Activated CD4-positive, alpha-beta T cell treated with anti-CD3 and anti-CD28 coated beads, Interleukin-2, amount 10 ng/mL, durations not matched to agents 7 days and 5 days (primary cell): ENCODE measurements around the gene TSEN54. TPM values are rescaled to one million over a fixed set of nuclear protein-coding genes. Genes with fewer than 3 reads are reported as not detected.
A peak's percentile ranks its signal among the peaks of the same experiment; 100 is the strongest.
"Not testable (repeated sequence)": the region's sequence is repeated elsewhere in the genome, so short reads cannot be mapped to it uniquely, and the experiment has no call there.

ENCODE experiments used
- CTCF ChIA-PET: fragments of 350-600 bp; sonication (Branson Sonifier 250); formaldehyde crosslinking; loops from one replicate; lab custom pipeline; 2021; ENCODE audit warnings: antibody characterized with exemption; lab: Charles Lee
- POLR2A ChIA-PET: fragments of 350-600 bp; sonication (Branson Sonifier 250); formaldehyde crosslinking; loops from one replicate; lab custom pipeline; 2021; ENCODE audit warnings: antibody characterized with exemption; lab: Charles Lee
- DNase-seq: peaks from one replicate; pipeline ENCODE4 v3.0.0-alpha.2; 2020
- H3K27ac Mint-ChIP-seq: one replicate; pipeline ENCODE4 v1.8.0; 2021; ENCODE audit warnings: mild to moderate bottlenecking, moderate library complexity, mixed read lengths
- H3K27me3 Mint-ChIP-seq: one replicate; pipeline ENCODE4 v1.8.0; 2021; ENCODE audit warnings: mixed read lengths
- H3K36me3 Mint-ChIP-seq: one replicate; pipeline ENCODE4 v1.8.0; 2021; ENCODE audit warnings: low read depth, mixed read lengths
- H3K4me1 Mint-ChIP-seq: one replicate; pipeline ENCODE4 v1.8.0; 2021; ENCODE audit warnings: mixed read lengths
- H3K4me3 Mint-ChIP-seq: one replicate; pipeline ENCODE4 v1.8.0; 2021; ENCODE audit warnings: mild to moderate bottlenecking, moderate library complexity, mixed read lengths
- H3K9me3 Mint-ChIP-seq: one replicate; pipeline ENCODE4 v1.8.0; 2021; ENCODE audit warnings: mixed read lengths
- total RNA-seq, 2 experiments: library from RNA; stranded (reverse); gene quantifications; one replicate each; pipeline ENCODE4 v1.2.3, GENCODE V29; 2021

The TSEN54 gene
- 10 to 100 TPM; 48.8 to 59.2 TPM for total RNA-seq

GRCh38 chr17:75516255-75516618 lies at the start of gene TSEN54:
Gene TSEN54 (plus strand): TSS chr17:75516528. CDS start chr17:75516561, 33 bp downstream.
- ChIA-PET CTCF (interaction anchor here (0.5 to 1.6 kb wide), 25 partner anchors 10 to 423 kb away, joined by 3 to 10 read pairs (median 3); partner anchors contain the start of genes GRB2, LLGL2, MIF4GD and TMEM94), POLR2A (interaction anchor here (1.0 to 1.1 kb wide), 2 partner anchors 60 to 327 kb away, joined by 3 read pairs; no protein-coding TSS in a partner anchor)
- Mint-ChIP-seq H3K9me3 (no peaks in the 10 kb centered on the region), H3K36me3 (peaks cover 21% of the 10 kb centered on the region), H3K27me3 (peaks cover 4% of the 10 kb centered on the region), H3K4me3 (peak within 1 kb of the TSS; percentile 84), H3K27ac (peak within 1 kb of the TSS; percentile 84), H3K4me1 (peaks cover 28% of the 10 kb centered on the region)
- peak; percentile 95 for DNase-seq

DNA sequence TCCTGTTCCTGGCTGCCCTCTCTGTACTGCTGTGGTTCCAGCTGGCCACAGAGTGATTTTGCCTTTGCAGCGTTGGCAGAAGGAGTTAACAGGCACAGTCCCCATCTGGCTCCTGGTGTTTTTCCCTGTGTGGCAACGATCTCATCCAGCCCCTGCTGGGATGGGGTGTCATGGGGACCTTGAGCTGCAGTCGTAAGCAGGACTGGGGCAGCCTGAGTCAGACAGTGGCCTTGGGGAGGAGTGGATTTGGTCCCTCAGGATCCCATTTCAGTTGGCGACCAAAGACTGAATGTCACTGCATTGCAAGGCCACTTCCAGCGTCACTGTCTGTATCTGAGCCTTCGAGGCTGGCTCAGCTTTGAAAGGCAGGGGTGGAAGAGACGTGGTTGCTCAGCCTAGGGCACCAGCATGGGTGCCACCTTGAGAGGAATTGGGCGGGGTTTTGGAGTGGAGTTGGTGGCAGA lies 48.0 kb upstream of the TSEN54 start:
- Mint-ChIP-seq H3K4me3 (no peak overlapping the region), H3K36me3 (peaks cover 13% of the 10 kb centered on the region)
- POLR2A ChIA-PET: interaction anchor here (0.6 kb wide), 1 partner anchor 65 kb away, joined by 3 read pairs; no protein-coding TSS in a partner anchor

DNA sequence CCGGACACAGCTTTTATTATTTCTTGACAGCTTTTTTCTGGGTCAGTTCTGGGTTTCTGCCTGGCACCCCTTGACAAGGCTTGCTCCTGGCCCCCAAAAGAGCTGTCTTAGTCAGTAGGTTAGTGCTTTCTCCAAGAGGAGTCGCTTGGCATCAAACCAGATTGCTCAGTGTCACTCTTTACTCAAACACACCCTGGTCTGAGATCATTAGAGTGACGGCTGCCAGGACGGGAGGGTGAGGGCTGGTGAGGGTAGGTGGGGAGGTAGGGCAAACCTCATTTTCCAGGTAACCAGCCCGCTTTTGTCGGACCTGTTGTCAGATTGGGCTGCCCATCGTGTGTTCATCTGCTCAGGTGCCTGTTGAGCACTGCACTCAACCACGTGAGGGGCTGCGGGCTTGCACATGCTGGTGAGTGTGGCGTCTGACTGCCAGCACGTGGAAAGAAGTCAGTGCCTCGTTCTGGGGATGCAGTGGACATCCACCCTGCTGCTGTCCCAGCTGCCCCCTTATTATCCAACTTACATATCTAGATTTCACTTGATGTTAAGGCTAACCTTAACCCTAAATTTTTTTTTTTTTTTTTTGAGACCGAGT lies 47.5 kb upstream of the TSEN54 start:
- H3K36me3 Mint-ChIP-seq: peaks cover 13% of the 10 kb centered on the region

More for the DNA sequence above, 48.0 kb upstream of the TSEN54 start:
- no peaks in the 10 kb centered on the region for H3K4me1 Mint-ChIP-seq
- H3K27me3 Mint-ChIP-seq: no peaks in the 10 kb centered on the region
- DNase-seq: no peak
- H3K9me3 Mint-ChIP-seq: no peaks in the 10 kb centered on the region
- H3K27ac Mint-ChIP-seq: peak overlapping the region; percentile 13
- CTCF ChIA-PET: interaction anchor here (1.0 to 1.4 kb wide), 3 partner anchors 14 to 46 kb away, joined by 3 to 9 read pairs (median 3); no protein-coding TSS in a partner anchor

DNA sequence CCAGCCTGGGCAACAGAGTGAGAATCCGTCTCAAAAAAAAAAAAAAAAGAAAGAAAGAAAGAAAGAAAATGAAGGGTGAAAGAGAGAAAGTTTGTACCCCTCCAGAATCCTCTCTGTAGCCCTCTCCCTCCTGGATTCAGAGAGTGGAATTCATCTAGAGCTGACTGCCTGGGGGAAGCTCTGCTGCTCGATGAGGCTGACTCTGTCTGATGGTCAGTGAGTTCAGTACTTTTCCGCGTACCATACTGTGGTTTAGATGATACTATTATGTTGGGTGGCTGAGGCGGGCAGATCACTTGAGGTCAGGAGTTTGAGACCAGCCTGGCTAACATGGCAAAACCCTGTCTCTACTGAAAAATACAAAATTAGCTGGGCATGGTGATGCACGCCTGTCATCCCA lies 45.1 kb upstream of the TSEN54 start:
- ChIA-PET POLR2A (no interaction called here), CTCF (interaction anchor here (0.8 to 1.3 kb wide), 2 partner anchors 9 kb away, joined by 4 to 5 read pairs; no protein-coding TSS in a partner anchor)
- peaks cover 11% of the 10 kb centered on the region for H3K36me3 Mint-ChIP-seq
- no peak overlapping the region for H3K4me3 Mint-ChIP-seq
- no peaks in the 10 kb centered on the region for H3K4me1 Mint-ChIP-seq
- no peaks in the 10 kb centered on the region for H3K27me3 Mint-ChIP-seq
- no peak overlapping the region for H3K27ac Mint-ChIP-seq
- DNase-seq: no peak
- no peaks in the 10 kb centered on the region for H3K9me3 Mint-ChIP-seq

More for the DNA sequence above, 47.5 kb upstream of the TSEN54 start:
- H3K4me3 Mint-ChIP-seq: no peak overlapping the region
- H3K27me3 Mint-ChIP-seq: no peaks in the 10 kb centered on the region
- H3K9me3 Mint-ChIP-seq: no peaks in the 10 kb centered on the region
- POLR2A ChIA-PET: interaction anchor here (0.6 kb wide), 1 partner anchor 896 kb away, joined by 4 read pairs; no protein-coding TSS in a partner anchor
- CTCF ChIA-PET: interaction anchor here (1.0 to 1.4 kb wide), 2 partner anchors 14 to 46 kb away, joined by 3 to 9 read pairs; no protein-coding TSS in a partner anchor
- DNase-seq: no peak
- H3K4me1 Mint-ChIP-seq: no peaks in the 10 kb centered on the region
- H3K27ac Mint-ChIP-seq: no peak overlapping the region

DNA sequence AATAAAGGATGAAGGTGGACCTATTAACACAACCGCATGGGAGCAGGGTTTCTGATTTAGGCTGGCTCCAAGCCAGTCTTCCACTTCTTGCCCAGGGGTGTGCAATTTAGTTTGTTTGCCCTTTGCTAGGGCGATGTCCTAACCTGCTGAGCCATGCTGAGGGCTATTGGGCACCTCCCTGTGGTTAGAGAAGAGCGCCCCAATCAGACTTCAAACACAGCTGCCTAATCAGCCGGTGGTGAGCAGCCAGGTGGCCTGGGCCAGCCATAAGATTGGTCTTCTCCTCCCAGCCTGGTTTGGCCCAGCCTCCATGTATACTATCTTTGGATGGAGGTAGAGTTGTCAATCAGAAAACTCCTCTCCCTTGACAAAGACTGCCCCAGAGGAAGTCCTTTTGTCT lies 44.2 kb upstream of the TSEN54 start:
- H3K27me3 Mint-ChIP-seq: no peaks in the 10 kb centered on the region
- ChIA-PET CTCF (interaction anchor here (0.6 to 1.3 kb wide), 4 partner anchors 8 to 523 kb away, joined by 3 to 5 read pairs (median 4); no protein-coding TSS in a partner anchor), POLR2A (no interaction called here)
- H3K4me3 Mint-ChIP-seq: no peak overlapping the region
- no peaks in the 10 kb centered on the region for H3K9me3 Mint-ChIP-seq
- peaks cover 13% of the 10 kb centered on the region for H3K36me3 Mint-ChIP-seq
- peak overlapping the region; percentile 15 for H3K27ac Mint-ChIP-seq
- no peak for DNase-seq
- no peaks in the 10 kb centered on the region for H3K4me1 Mint-ChIP-seq

DNA sequence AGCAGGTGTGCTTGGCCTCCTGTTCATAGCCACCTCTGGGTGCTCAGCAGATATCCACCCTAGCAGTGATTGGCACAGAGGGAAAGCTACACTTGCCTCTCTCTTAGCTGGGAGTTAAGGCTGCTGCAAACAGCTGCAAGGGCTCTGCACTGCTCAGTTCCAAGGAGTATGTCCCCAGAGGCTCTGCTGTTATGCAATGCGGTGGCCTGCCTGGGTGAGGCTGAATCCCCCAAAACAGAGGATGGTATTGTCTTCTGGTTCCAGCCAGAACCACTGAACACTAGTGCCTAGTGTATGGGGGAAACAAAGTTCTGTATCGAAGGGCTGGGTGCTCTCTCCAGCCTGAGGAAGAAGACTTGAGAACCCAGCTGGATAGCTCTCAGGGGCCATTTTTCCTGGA lies 43.1 kb upstream of the TSEN54 start:
- Mint-ChIP-seq H3K4me3 (no peak overlapping the region), H3K9me3 (no peaks in the 10 kb centered on the region), H3K27me3 (no peaks in the 10 kb centered on the region), H3K4me1 (no peaks in the 10 kb centered on the region), H3K36me3 (peaks cover 12% of the 10 kb centered on the region), H3K27ac (no peak overlapping the region)
- ChIA-PET CTCF (interaction anchor here (0.9 to 1.6 kb wide), 5 partner anchors 15 to 280 kb away, joined by 3 to 4 read pairs (median 3); partner anchors contain the start of genes MIF4GD, SMIM5 and TMEM94), POLR2A (no interaction called here)
- DNase-seq: no peak

GRCh38 chr17:75474736-75475135 lies 41.6 kb upstream of the TSEN54 start:
- no peak for DNase-seq
- ChIA-PET CTCF (interaction anchor here (1.3 to 1.6 kb wide), 2 partner anchors 22 to 158 kb away, joined by 3 to 4 read pairs; partner anchors contain the start of gene SMIM5), POLR2A (no interaction called here)
- Mint-ChIP-seq H3K27me3 (no peaks in the 10 kb centered on the region), H3K27ac (no peak overlapping the region), H3K36me3 (peaks cover 12% of the 10 kb centered on the region), H3K4me1 (no peaks in the 10 kb centered on the region), H3K9me3 (no peaks in the 10 kb centered on the region), H3K4me3 (no peak overlapping the region)

DNA sequence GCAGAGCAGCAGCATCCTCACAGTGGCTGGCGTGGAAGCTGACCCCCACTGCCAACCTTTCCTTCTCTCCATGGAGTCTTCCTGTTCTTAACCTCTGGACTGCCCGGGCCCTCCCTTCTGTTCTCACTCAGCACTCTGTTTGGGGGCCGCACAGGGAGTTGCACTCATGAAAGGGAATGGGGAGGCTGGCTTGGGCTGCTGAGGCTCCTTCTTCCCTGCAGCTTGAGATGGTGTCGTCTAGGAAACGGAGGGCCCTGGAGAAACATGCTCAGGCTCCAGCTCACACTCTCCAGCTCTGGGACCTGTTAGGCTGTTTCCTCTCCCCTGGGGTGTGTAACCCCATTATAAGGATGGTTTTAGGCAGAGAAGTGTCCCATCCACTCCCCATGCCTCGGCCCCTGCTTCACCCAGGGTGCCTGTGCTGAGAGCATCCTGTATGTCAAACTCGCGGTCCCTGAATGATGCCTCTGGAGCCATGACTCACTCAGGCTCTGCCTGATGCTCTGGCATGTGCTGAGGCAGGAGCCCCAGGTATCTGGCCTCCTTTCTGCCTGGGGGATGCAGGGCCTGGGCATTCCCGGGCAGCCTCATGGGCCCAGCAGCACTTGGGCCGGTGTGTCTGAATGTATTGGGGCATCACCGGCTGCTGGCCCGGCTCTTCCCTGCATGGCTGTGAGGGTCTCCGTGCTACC lies 41.0 kb upstream of the TSEN54 start:
- no peaks in the 10 kb centered on the region for H3K27me3 Mint-ChIP-seq
- ChIA-PET POLR2A (no interaction called here), CTCF (interaction anchor here (0.6 to 1.6 kb wide), 4 partner anchors 23 to 492 kb away, joined by 3 to 4 read pairs (median 3); partner anchors contain the start of gene SMIM5)
- H3K9me3 Mint-ChIP-seq: no peaks in the 10 kb centered on the region
- peaks cover 12% of the 10 kb centered on the region for H3K36me3 Mint-ChIP-seq
- H3K4me3 Mint-ChIP-seq: no peak overlapping the region
- no peaks in the 10 kb centered on the region for H3K4me1 Mint-ChIP-seq
- H3K27ac Mint-ChIP-seq: no peak overlapping the region
- DNase-seq: no peak

DNA sequence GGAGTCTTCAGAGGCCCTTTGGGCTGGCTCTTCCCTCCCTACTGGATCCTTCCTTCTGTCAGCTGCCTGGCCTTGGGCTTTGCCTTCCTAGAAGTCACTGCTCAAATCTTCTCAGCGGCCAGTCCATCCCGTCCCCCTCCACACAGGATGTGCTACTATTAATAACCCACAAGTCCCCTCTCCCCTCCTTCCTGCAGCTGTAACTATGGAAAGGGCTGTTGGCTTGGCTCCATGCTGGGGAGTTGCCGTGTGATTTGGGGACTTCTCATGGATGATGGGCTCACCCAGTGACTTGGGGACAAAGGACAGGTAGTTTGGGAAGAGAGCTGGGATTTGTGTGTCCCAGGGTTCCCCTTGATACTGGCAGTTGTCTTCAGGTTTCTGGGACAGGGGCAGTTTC lies 40.5 kb upstream of the TSEN54 start:
- CTCF ChIA-PET: interaction anchor here (0.6 to 1.2 kb wide), 2 partner anchors 104 to 492 kb away, joined by 3 read pairs; no protein-coding TSS in a partner anchor
- DNase-seq: no peak
- POLR2A ChIA-PET: no interaction called here
- Mint-ChIP-seq H3K27me3 (no peaks in the 10 kb centered on the region), H3K36me3 (peaks cover 12% of the 10 kb centered on the region), H3K4me3 (no peak overlapping the region), H3K27ac (no peak overlapping the region), H3K9me3 (no peaks in the 10 kb centered on the region), H3K4me1 (no peaks in the 10 kb centered on the region)

DNA sequence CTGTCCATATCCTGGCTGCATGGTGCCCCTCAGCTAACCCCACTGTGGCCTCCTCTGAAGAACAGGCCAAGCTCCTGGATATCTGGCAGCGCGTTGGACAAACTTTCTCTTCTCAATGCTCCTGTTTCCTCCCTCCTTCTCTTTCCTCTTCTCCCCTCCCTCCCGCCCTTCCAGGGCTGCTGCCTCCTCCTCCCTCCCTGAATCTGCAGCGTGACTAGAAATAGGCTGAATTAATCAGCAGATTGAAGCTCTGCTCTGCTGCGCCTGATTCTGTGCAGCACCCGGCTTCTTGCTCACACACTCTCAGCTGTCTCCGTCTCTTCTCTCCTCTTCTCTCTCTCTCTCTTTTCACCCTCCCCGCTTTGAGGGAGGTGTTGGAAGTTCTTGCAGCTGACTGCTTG lies 40.1 kb upstream of the TSEN54 start:
- Mint-ChIP-seq H3K4me1 (no peaks in the 10 kb centered on the region), H3K9me3 (no peaks in the 10 kb centered on the region), H3K4me3 (no peak overlapping the region), H3K27ac (peak overlapping the region; percentile 57), H3K27me3 (no peaks in the 10 kb centered on the region), H3K36me3 (peaks cover 12% of the 10 kb centered on the region)
- CTCF ChIA-PET: interaction anchor here (1.2 kb wide), 1 partner anchor 103 kb away, joined by 3 read pairs; no protein-coding TSS in a partner anchor
- POLR2A ChIA-PET: no interaction called here
- DNase-seq: no peak

GRCh38 chr17:75476752-75477489 lies 39.4 kb upstream of the TSEN54 start:
- H3K27me3 Mint-ChIP-seq: no peaks in the 10 kb centered on the region
- H3K27ac Mint-ChIP-seq: peak overlapping the region; percentile 57
- ChIA-PET CTCF (interaction anchor here (0.9 to 1.2 kb wide), 3 partner anchors 11 to 103 kb away, joined by 3 read pairs; partner anchors contain the start of gene TMEM94), POLR2A (no interaction called here)
- H3K36me3 Mint-ChIP-seq: peaks cover 12% of the 10 kb centered on the region
- no peak for DNase-seq
- no peak overlapping the region for H3K4me3 Mint-ChIP-seq
- no peaks in the 10 kb centered on the region for H3K4me1 Mint-ChIP-seq
- no peaks in the 10 kb centered on the region for H3K9me3 Mint-ChIP-seq

DNA sequence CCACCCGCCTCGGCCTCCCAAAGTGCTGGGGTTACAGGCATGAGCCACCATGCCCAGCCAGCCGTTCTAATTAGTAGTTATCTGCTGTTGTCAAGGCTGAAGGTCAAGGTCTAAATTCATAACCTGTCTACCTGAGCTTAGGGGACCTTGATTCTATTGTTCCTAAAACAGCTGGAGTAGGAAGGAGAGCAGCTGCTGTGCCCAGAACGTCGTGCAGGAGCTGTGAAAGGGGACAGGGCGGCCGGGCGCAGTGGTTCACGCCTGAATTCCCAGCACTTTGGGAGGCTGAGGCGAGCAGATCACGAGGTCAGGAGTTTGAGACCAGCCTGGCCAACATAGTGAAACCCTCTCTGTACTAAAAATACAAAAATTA lies 38.9 kb upstream of the TSEN54 start:
- DNase-seq, POLR2A ChIA-PET, H3K27me3 Mint-ChIP-seq, H3K9me3 Mint-ChIP-seq, H3K4me1 Mint-ChIP-seq, H3K36me3 Mint-ChIP-seq, H3K4me3 Mint-ChIP-seq, H3K27ac Mint-ChIP-seq: not testable (repeated sequence)
- CTCF ChIA-PET: interaction anchor here (0.6 to 1.2 kb wide), 3 partner anchors 10 to 126 kb away, joined by 3 to 6 read pairs (median 3); partner anchors contain the start of gene TMEM94
